H1 (cell line): ENCODE data around the gene ARHGEF7.

Experiments used
- EP300 ChIP-seq, 2 experiments: IDR thresholded peaks; 1 replicate in 1 of 2; 2 replicates in 1 of 2; pipeline ENCODE4 v1.6.1; 2011 to 2012; ENCODE audit warnings: low read depth in 2 of 2, low read length in 2 of 2, mild to moderate bottlenecking in 2 of 2, borderline replicate concordance in 1 of 2, inconsistent platforms in 1 of 2, moderate library complexity in 1 of 2
- EZH2 ChIP-seq: fragments of 200-600 bp; sonication (generic); IDR thresholded peaks from 2 replicates; pipeline ENCODE4 v1.7.1; 2012; ENCODE audit warnings: low read depth, mild to moderate bottlenecking, moderate library complexity, low read length, inconsistent platforms; ENCODE audit not compliant: severe bottlenecking
- KDM5A ChIP-seq: fragments of 200-600 bp; IDR thresholded peaks from 2 replicates; pipeline ENCODE4 v1.7.1; 2012; ENCODE audit warnings: mild to moderate bottlenecking, low read length, inconsistent platforms, mixed read lengths
- POLR2A ChIP-seq, 2 experiments: IDR thresholded peaks; 1 replicate in 1 of 2; 2 replicates in 1 of 2; pipeline ENCODE4 v1.6.1; 2011; ENCODE audit warnings: low read depth in 2 of 2, low read length in 2 of 2, mild to moderate bottlenecking in 2 of 2; ENCODE audit errors: control extremely low read depth in 1 of 2
- RFX5 ChIP-seq: IDR thresholded peaks from 2 replicates; pipeline ENCODE4 v1.6.1; 2011; ENCODE audit warnings: low read depth, low read length, improper control_type of control experiment, borderline replicate concordance
- RNF2 ChIP-seq: fragments of 200-900, 300-1000 bp; sonication (generic); IDR thresholded peaks from 2 replicates; pipeline ENCODE4 v1.7.1; 2016; ENCODE audit warnings: borderline replicate concordance, low read depth, mild to moderate bottlenecking, antibody characterized with exemption, low read length; ENCODE audit not compliant: poor library complexity, severe bottlenecking; ENCODE audit errors: missing control alignments
- TAF1 ChIP-seq: IDR thresholded peaks from 2 replicates; pipeline ENCODE4 v1.6.1; 2011; ENCODE audit warnings: mild to moderate bottlenecking, low read depth, low read length
- TF ChIP-seq, protein P1 (sequence below), 3 experiments: IDR thresholded peaks; 1 replicate in 2 of 3; 2 replicates in 1 of 3; pipeline versions ENCODE4 v1.5.1 to v1.6.1; 2011; ENCODE audit warnings: low read length in 3 of 3, mild to moderate bottlenecking in 3 of 3, inconsistent platforms in 2 of 3, low read depth in 1 of 3, moderate library complexity in 1 of 3; ENCODE audit not compliant: insufficient read depth in 1 of 3; ENCODE audit errors: control extremely low read depth in 1 of 3
- TF ChIP-seq, protein P2 (sequence below): IDR thresholded peaks from 2 replicates; pipeline ENCODE4 v1.6.1; 2011; ENCODE audit warnings: low read depth, mild to moderate bottlenecking, low read length; ENCODE audit not compliant: insufficient read depth

DNA sequence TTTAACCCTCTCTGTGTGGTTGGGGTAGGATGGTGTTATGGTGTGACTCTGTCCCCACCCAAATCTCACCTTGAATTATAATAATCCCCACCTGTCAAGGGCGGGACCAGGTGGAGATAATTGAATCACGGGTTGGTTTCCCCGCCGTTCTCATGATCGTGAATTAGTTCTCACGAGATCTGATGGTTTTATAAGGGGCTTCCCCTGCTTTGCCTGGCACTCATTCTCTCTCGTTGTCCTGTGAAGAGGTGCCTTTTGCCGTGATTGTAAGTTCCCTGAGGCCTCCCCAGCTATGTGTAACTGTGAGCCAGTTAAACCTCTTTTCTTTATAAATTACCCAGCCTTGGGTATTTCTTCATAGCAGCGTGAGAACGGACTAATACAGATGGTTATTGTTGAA, 68.8 kb downstream of the ARHGEF7 start:
- no peak for TF ChIP-seq EZH2
- TF ChIP-seq, protein P1, sequence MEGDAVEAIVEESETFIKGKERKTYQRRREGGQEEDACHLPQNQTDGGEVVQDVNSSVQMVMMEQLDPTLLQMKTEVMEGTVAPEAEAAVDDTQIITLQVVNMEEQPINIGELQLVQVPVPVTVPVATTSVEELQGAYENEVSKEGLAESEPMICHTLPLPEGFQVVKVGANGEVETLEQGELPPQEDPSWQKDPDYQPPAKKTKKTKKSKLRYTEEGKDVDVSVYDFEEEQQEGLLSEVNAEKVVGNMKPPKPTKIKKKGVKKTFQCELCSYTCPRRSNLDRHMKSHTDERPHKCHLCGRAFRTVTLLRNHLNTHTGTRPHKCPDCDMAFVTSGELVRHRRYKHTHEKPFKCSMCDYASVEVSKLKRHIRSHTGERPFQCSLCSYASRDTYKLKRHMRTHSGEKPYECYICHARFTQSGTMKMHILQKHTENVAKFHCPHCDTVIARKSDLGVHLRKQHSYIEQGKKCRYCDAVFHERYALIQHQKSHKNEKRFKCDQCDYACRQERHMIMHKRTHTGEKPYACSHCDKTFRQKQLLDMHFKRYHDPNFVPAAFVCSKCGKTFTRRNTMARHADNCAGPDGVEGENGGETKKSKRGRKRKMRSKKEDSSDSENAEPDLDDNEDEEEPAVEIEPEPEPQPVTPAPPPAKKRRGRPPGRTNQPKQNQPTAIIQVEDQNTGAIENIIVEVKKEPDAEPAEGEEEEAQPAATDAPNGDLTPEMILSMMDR (IDR thresholded peaks at IDR 0.05; ENCODE audit: control extremely low read depth in 1 of 3, insufficient read depth in 1 of 3, low read depth in 1 of 3, low read length in 3 of 3) = no peak
- no peak for TF ChIP-seq RFX5
- no peak for TF ChIP-seq RNF2
- no peak for TF ChIP-seq POLR2A (IDR thresholded peaks at IDR 0.05; ENCODE audit: control extremely low read depth in 1 of 2, low read depth in 2 of 2, low read length in 2 of 2)
- no peak for TF ChIP-seq EP300 (IDR thresholded peaks at IDR 0.05; ENCODE audit: borderline replicate concordance in 1 of 2, low read depth in 2 of 2, low read length in 2 of 2)
- TF ChIP-seq, protein P2, sequence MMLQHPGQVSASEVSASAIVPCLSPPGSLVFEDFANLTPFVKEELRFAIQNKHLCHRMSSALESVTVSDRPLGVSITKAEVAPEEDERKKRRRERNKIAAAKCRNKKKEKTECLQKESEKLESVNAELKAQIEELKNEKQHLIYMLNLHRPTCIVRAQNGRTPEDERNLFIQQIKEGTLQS = no peak
- TF ChIP-seq TAF1 = no peak
- TF ChIP-seq KDM5A = no peak
